Fibroblast of villous mesenchyme (primary cell): ENCODE measurements around the gene TM9SF1. TPM values are rescaled to one million over a fixed set of nuclear protein-coding genes. Genes with fewer than 3 reads are reported as not detected.
"Not testable (repeated sequence)": the region's sequence is repeated elsewhere in the genome, so short reads cannot be mapped to it uniquely, and the experiment has no call there.

Experiments used
- DNase-seq: peaks from one replicate; pipeline ENCODE4 v3.0.0-alpha.2; 2010; ENCODE audit warnings: low read depth
- H3K4me3 ChIP-seq: 2 replicates; pipeline ENCODE4 v1.5.1; 2011; ENCODE audit warnings: low read depth, mild to moderate bottlenecking, low read length
- CTCF ChIP-seq: IDR thresholded peaks from 2 replicates; pipeline ENCODE4 v1.5.1; 2012; ENCODE audit warnings: low read depth, mild to moderate bottlenecking, low read length; ENCODE audit not compliant: insufficient read depth
- total RNA-seq: library from RNA; depleted of rRNA; stranded (reverse); fragments of >200 nt; gene quantifications from 2 replicates; pipeline ENCODE4 v1.2.3, GENCODE V29; 2012

The TM9SF1 gene
- total RNA-seq, 1 donor = 96.3 TPM

GRCh38 chr14:24219521-24219920 is 24.3 kb upstream of the TM9SF1 start:
- no peak for TF ChIP-seq CTCF
- no peak overlapping the region for H3K4me3 ChIP-seq
- no peak for DNase-seq

- TF ChIP-seq CTCF = no peak
- no peak for DNase-seq
Observed at GRCh38 chr14:24219080-24219479, 23.8 kb upstream of the TM9SF1 start.

GRCh38 chr14:24216876-24217275 is 21.6 kb upstream of the TM9SF1 start:
- DNase-seq, H3K4me3 ChIP-seq: not testable (repeated sequence)

More at GRCh38 chr14:24219080-24219479, 23.8 kb upstream of the TM9SF1 start:
- H3K4me3 ChIP-seq = no peak overlapping the region

- no peak for DNase-seq
- H3K4me3 ChIP-seq = peak overlapping the region; percentile 91
- TF ChIP-seq CTCF = no peak
Observed at GRCh38 chr14:24216345-24216699, 21.1 kb upstream of the TM9SF1 start.

GRCh38 chr14:24215495-24216344 is 20.5 kb upstream of the TM9SF1 start, which contains the start of gene MDP1:
Gene MDP1 (minus strand): TSS chr14:24216066. CDS start chr14:24215955, 111 bp downstream.
- DNase-seq = peak; percentile 87
- peak within 1 kb of the TSS; percentile 91 for H3K4me3 ChIP-seq
- TF ChIP-seq CTCF = peak; percentile 43

GRCh38 chr14:24213866-24214662 is 18.8 kb upstream of the TM9SF1 start:
- no peak for DNase-seq
- TF ChIP-seq CTCF = no peak
- peak overlapping the region; percentile 77 for H3K4me3 ChIP-seq
